ENCODE data around the gene EEFSEC. TPM values are rescaled to one million over a fixed set of nuclear protein-coding genes. Genes with fewer than 3 reads are reported as not detected.

Gene EEFSEC
- polyA plus RNA-seq, 1 experiment, result 6.8 TPM

GRCh38 chr3:128257632-128258031 lies 104.4 kb downstream of the EEFSEC start:
- Histone ChIP-seq H3K27me3 (ENCODE audit: control insufficient read depth, insufficient read depth, low read length) (no peaks in the 10 kb centered on the region), H3K27ac (ENCODE audit: low read depth, low read length) (no peak overlapping the region), H3K9me3 (ENCODE audit: control insufficient read depth, insufficient read depth, low read length) (peaks cover 6% of the 10 kb centered on the region), H3K4me3 (ENCODE audit: low read depth, low read length) (no peak overlapping the region)
- no peak for TF ChIP-seq CTCF (IDR thresholded peaks at IDR 0.05; ENCODE audit: low read depth, low read length)
- ChIA-PET CTCF (no interaction called here), POLR2A (no interaction called here)
- DNase-seq (ENCODE audit: low read depth, low spot score), result no peak

- no peak for DNase-seq (ENCODE audit: low read depth, low spot score)
- POLR2A ChIA-PET, result no interaction called here
- CTCF ChIA-PET, result no interaction called here
- no peak overlapping the region for H3K4me3 ChIP-seq (ENCODE audit: low read depth, low read length)
- no peaks in the 10 kb centered on the region for H3K27me3 ChIP-seq (ENCODE audit: control insufficient read depth, insufficient read depth, low read length)
- TF ChIP-seq CTCF (IDR thresholded peaks at IDR 0.05; ENCODE audit: low read depth, low read length), result no peak
- H3K9me3 ChIP-seq (ENCODE audit: control insufficient read depth, insufficient read depth, low read length), result peaks cover 6% of the 10 kb centered on the region; the same call in 1 of the 2 replicates
- no peak overlapping the region for H3K27ac ChIP-seq (ENCODE audit: low read depth, low read length)
Observed at GRCh38 chr3:128260275-128260674, 107.0 kb downstream of the EEFSEC start.

GRCh38 chr3:128262457-128262856 lies 109.2 kb downstream of the EEFSEC start:
- DNase-seq (ENCODE audit: low read depth, low spot score), result no peak
- Histone ChIP-seq H3K27me3 (ENCODE audit: control insufficient read depth, insufficient read depth, low read length) (no peaks in the 10 kb centered on the region), H3K4me3 (ENCODE audit: low read depth, low read length) (no peak overlapping the region), H3K9me3 (ENCODE audit: control insufficient read depth, insufficient read depth, low read length) (peaks cover 6% of the 10 kb centered on the region; the same call in 1 of the 2 replicates), H3K27ac (ENCODE audit: low read depth, low read length) (no peak overlapping the region)
- CTCF ChIA-PET, result no interaction called here
- POLR2A ChIA-PET, result no interaction called here
- TF ChIP-seq CTCF (IDR thresholded peaks at IDR 0.05; ENCODE audit: low read depth, low read length), result no peak

- TF ChIP-seq CTCF (IDR thresholded peaks at IDR 0.05; ENCODE audit: low read depth, low read length), result no peak
- Histone ChIP-seq H3K9me3 (ENCODE audit: control insufficient read depth, insufficient read depth, low read length) (peaks cover 6% of the 10 kb centered on the region; the same call in 1 of the 2 replicates), H3K27ac (ENCODE audit: low read depth, low read length) (no peak overlapping the region), H3K27me3 (ENCODE audit: control insufficient read depth, insufficient read depth, low read length) (no peaks in the 10 kb centered on the region), H3K4me3 (ENCODE audit: low read depth, low read length) (no peak overlapping the region)
- DNase-seq (ENCODE audit: low read depth, low spot score), result no peak
- POLR2A ChIA-PET, result no interaction called here
- CTCF ChIA-PET, result no interaction called here
Observed at GRCh38 chr3:128263118-128263517, 109.8 kb downstream of the EEFSEC start.

- Histone ChIP-seq H3K27me3 (ENCODE audit: control insufficient read depth, insufficient read depth, low read length) (no peaks in the 10 kb centered on the region), H3K27ac (ENCODE audit: low read depth, low read length) (no peak overlapping the region), H3K4me3 (ENCODE audit: low read depth, low read length) (no peak overlapping the region), H3K9me3 (ENCODE audit: control insufficient read depth, insufficient read depth, low read length) (peaks cover 4% of the 10 kb centered on the region; the same call in 1 of the 2 replicates)
- no peak for DNase-seq (ENCODE audit: low read depth, low spot score)
- no peak for TF ChIP-seq CTCF (IDR thresholded peaks at IDR 0.05; ENCODE audit: low read depth, low read length)
- ChIA-PET CTCF (no interaction called here), POLR2A (no interaction called here)
Observed at GRCh38 chr3:128263946-128264345, 110.7 kb downstream of the EEFSEC start.

Measured in AG04450 (cell line).